Ovary (tissue), 3 donors: ENCODE measurements around the gene KCNB1.

ENCODE experiments used
- EP300 ChIP-seq: sonication (generic); formaldehyde crosslinking; IDR thresholded peaks from one replicate; pipeline ENCODE4 v1.6.1; 2017; ENCODE audit warnings: antibody characterized with exemption
- POLR2A ChIP-seq: fragments of 450-650 bp; IDR thresholded peaks from one replicate; pipeline ENCODE4 v1.6.1; 2017; ENCODE audit warnings: antibody characterized with exemption, mild to moderate bottlenecking, moderate library complexity
- TF ChIP-seq, protein P1 (sequence below), 3 donors: fragments of 450-650 bp in 2 of 3; fragments of 200-600 bp in 1 of 3; IDR thresholded peaks; one replicate each; pipeline versions ENCODE4 v1.5.1 to v1.8.0; 2016 to 2022; ENCODE audit warnings: antibody characterized with exemption in 3 of 3, mild to moderate bottlenecking in 1 of 3
- donor health status: DM: no; HTN: no; CAD: no.

GRCh38 chr20:49388744-49389143, 93.7 kb downstream of the KCNB1 start:
- TF ChIP-seq, protein P1, sequence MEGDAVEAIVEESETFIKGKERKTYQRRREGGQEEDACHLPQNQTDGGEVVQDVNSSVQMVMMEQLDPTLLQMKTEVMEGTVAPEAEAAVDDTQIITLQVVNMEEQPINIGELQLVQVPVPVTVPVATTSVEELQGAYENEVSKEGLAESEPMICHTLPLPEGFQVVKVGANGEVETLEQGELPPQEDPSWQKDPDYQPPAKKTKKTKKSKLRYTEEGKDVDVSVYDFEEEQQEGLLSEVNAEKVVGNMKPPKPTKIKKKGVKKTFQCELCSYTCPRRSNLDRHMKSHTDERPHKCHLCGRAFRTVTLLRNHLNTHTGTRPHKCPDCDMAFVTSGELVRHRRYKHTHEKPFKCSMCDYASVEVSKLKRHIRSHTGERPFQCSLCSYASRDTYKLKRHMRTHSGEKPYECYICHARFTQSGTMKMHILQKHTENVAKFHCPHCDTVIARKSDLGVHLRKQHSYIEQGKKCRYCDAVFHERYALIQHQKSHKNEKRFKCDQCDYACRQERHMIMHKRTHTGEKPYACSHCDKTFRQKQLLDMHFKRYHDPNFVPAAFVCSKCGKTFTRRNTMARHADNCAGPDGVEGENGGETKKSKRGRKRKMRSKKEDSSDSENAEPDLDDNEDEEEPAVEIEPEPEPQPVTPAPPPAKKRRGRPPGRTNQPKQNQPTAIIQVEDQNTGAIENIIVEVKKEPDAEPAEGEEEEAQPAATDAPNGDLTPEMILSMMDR (IDR thresholded peaks at IDR 0.05) = no peak
- no peak for TF ChIP-seq POLR2A
- TF ChIP-seq EP300 = no peak
